ENCODE measurements around the gene PLEKHA7. TPM values are rescaled to one million over a fixed set of nuclear protein-coding genes. Genes with fewer than 3 reads are reported as not detected.

PLEKHA7 gene
- total and polyA plus RNA-seq, 2 of the 4 experiments (the other 2 are of a cell fraction): 0.12 TPM; not detected in 1

DNA sequence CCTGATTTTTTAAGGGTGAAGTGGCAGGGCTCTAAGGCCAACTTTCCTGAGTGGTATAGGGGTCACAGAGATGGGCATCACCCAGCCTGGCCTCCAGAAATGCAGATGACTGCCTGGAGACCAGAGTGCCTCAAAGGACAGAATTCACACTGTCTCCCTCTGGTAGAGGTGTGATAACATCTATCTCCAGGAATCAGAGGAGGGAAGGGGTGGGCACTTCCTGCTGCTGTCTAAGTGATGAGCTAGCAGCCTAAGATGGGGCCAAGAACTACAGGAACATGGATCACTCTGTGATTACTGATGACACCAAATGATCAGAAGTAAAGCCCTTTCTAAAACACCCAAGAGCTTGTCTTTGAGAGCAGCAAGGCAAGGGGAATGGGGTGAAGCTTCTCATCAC is 213.8 kb downstream of the PLEKHA7 start:
- H2BK5ac ChIP-seq (ENCODE audit: low read depth, low read length, poor library complexity, severe bottlenecking): no peak overlapping the region
- no peak overlapping the region for H3K9ac ChIP-seq (ENCODE audit: low read depth, low read length)
- no peak overlapping the region for H3K27ac ChIP-seq (ENCODE audit: insufficient read depth, low read length)
- no peaks in the 10 kb centered on the region for H3K36me3 ChIP-seq (ENCODE audit: control insufficient read depth, insufficient read depth, low read length)
- in situ Hi-C loops (cut with MboI; ENCODE audit: low sequenced_read_pairs): no loop called here
- no peak overlapping the region for H4K5ac ChIP-seq (ENCODE audit: low read depth, low read length)
- no peaks in the 10 kb centered on the region; the same call in 1 of the 2 replicates for H3K4me1 ChIP-seq (ENCODE audit: control insufficient read depth, insufficient read depth, low read length)
- H3K23ac ChIP-seq (ENCODE audit: low read depth, low read length): no peak overlapping the region
- no peak overlapping the region for H2BK15ac ChIP-seq (ENCODE audit: low read depth, low read length)
- H3K4ac ChIP-seq (ENCODE audit: low read depth, low read length): no peak overlapping the region
- ChIA-PET POLR2A (ENCODE audit: unreplicated experiment) (no interaction called here), CTCF (no interaction called here)
- dilution Hi-C loops (cut with HindIII; ENCODE audit: low sequenced_read_pairs, unreplicated experiment): no loop called here
- TF ChIP-seq CEBPB (IDR thresholded peaks at IDR 0.05; ENCODE audit: low read depth, low read length): no peak
- TF ChIP-seq FOS (IDR thresholded peaks at IDR 0.05; ENCODE audit: low read depth, low read length): no peak
- TF ChIP-seq BHLHE40 (IDR thresholded peaks at IDR 0.05; ENCODE audit: low read depth, low read length): no peak
- TF ChIP-seq CHD1 (IDR thresholded peaks at IDR 0.05; ENCODE audit: low read depth, low read length): no peak
- TF ChIP-seq RFX5 (IDR thresholded peaks at IDR 0.05; ENCODE audit: low read depth, low read length): no peak
- TF ChIP-seq MXI1 (IDR thresholded peaks at IDR 0.05; ENCODE audit: borderline replicate concordance, low read depth, low read length): no peak
- TF ChIP-seq RAD21 (IDR thresholded peaks at IDR 0.05; ENCODE audit: low read length): no peak
- TF ChIP-seq SMC3 (IDR thresholded peaks at IDR 0.05; ENCODE audit: low read depth, low read length): no peak
- TF ChIP-seq, protein P1, sequence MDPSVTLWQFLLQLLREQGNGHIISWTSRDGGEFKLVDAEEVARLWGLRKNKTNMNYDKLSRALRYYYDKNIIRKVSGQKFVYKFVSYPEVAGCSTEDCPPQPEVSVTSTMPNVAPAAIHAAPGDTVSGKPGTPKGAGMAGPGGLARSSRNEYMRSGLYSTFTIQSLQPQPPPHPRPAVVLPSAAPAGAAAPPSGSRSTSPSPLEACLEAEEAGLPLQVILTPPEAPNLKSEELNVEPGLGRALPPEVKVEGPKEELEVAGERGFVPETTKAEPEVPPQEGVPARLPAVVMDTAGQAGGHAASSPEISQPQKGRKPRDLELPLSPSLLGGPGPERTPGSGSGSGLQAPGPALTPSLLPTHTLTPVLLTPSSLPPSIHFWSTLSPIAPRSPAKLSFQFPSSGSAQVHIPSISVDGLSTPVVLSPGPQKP (IDR thresholded peaks at IDR 0.05; ENCODE audit: borderline replicate concordance, low read depth, low read length): no peak
- TF ChIP-seq POLR2A (IDR thresholded peaks at IDR 0.05; ENCODE audit: low read depth, low read length): no peak
- TF ChIP-seq, protein P2, sequence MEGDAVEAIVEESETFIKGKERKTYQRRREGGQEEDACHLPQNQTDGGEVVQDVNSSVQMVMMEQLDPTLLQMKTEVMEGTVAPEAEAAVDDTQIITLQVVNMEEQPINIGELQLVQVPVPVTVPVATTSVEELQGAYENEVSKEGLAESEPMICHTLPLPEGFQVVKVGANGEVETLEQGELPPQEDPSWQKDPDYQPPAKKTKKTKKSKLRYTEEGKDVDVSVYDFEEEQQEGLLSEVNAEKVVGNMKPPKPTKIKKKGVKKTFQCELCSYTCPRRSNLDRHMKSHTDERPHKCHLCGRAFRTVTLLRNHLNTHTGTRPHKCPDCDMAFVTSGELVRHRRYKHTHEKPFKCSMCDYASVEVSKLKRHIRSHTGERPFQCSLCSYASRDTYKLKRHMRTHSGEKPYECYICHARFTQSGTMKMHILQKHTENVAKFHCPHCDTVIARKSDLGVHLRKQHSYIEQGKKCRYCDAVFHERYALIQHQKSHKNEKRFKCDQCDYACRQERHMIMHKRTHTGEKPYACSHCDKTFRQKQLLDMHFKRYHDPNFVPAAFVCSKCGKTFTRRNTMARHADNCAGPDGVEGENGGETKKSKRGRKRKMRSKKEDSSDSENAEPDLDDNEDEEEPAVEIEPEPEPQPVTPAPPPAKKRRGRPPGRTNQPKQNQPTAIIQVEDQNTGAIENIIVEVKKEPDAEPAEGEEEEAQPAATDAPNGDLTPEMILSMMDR (conservative IDR thresholded peaks at IDR 0.05; ENCODE audit: low read depth, low read length): no peak
- TF ChIP-seq USF2 (IDR thresholded peaks at IDR 0.05; ENCODE audit: low read depth, low read length): no peak
- no peak for TF ChIP-seq RCOR1 (IDR thresholded peaks at IDR 0.05; ENCODE audit: insufficient replicate concordance, low read length)
- no peak for TF ChIP-seq MAFK (IDR thresholded peaks at IDR 0.05; ENCODE audit: low read depth, low read length)
- no peak for TF ChIP-seq MAZ (IDR thresholded peaks at IDR 0.05; ENCODE audit: borderline replicate concordance, low read depth, low read length)
- no peak for TF ChIP-seq NFE2L2 (IDR thresholded peaks at IDR 0.05; ENCODE audit: low read depth, low read length)
- H3K4me3 ChIP-seq (ENCODE audit: insufficient read depth, low read depth, low read length): no peak overlapping the region
- H3K14ac ChIP-seq (replicated peaks; ENCODE audit: low read depth, low read length): no peak overlapping the region
- H2BK20ac ChIP-seq (ENCODE audit: low read depth, low read length): no peak overlapping the region
- no peaks in the 10 kb centered on the region for H4K20me1 ChIP-seq (ENCODE audit: insufficient read depth, low read length)
- BruUV-seq (replicated peaks): no TSS peak
- H2AK5ac ChIP-seq (ENCODE audit: low read depth, low read length): no peak overlapping the region
- no peak overlapping the region for H3K56ac ChIP-seq (ENCODE audit: extremely low read depth, insufficient read depth, low read length)
- H2AK9ac ChIP-seq (replicated peaks; ENCODE audit: low read depth, low read length, poor library complexity): no peak overlapping the region
- peak overlapping the region; percentile 6 for H2AFZ ChIP-seq (replicated peaks; ENCODE audit: low read length, poor library complexity)
- no peak overlapping the region for H2BK120ac ChIP-seq (ENCODE audit: low read depth, low read length)
- H3K9me3 ChIP-seq (ENCODE audit: control insufficient read depth, insufficient read depth, low read length): no peaks in the 10 kb centered on the region
- no peak overlapping the region for H4K91ac ChIP-seq (ENCODE audit: insufficient read depth, low read depth, low read length)
- DNase-seq: no peak
- H3K18ac ChIP-seq (ENCODE audit: low read depth, low read length): no peak overlapping the region
- no peaks in the 10 kb centered on the region for H3K79me1 ChIP-seq (ENCODE audit: low read depth in 1 of 2, low read length in 2 of 2)
- H3K27me3 ChIP-seq (ENCODE audit: control insufficient read depth, insufficient read depth, low read length): peaks cover 9% of the 10 kb centered on the region
- no peak for ATAC-seq (ENCODE audit: low read depth)
- H3K4me2 ChIP-seq (ENCODE audit: low read depth, low read length): no peak overlapping the region
- H4K8ac ChIP-seq (ENCODE audit: low read depth in 2 of 2, low read length in 2 of 2): no peak overlapping the region
- H3K9me1 ChIP-seq (ENCODE audit: insufficient read depth, low read length): no peaks in the 10 kb centered on the region
- intact Hi-C loops (cut with micrococcal nuclease): no loop called here
